BE2C (cell line): ENCODE measurements around the gene NCKAP5L.

Experiments used
- DNase-seq: peaks from one replicate; pipeline ENCODE4 v3.0.0-alpha.2; 2020
- H3K27me3 ChIP-seq: fragments of 250-450 bp; sonication (Bioruptor Pico); 2 replicates; pipeline ENCODE4 v1.5.1; 2020; ENCODE audit warnings: mild to moderate bottlenecking
- H3K36me3 ChIP-seq: fragments of 250-450 bp; sonication (Bioruptor Pico); 2 replicates; pipeline ENCODE4 v1.5.1; 2020; ENCODE audit warnings: mild to moderate bottlenecking
- H3K4me1 ChIP-seq: fragments of 250-450 bp; sonication (Bioruptor Pico); 2 replicates; pipeline ENCODE4 v1.5.1; 2020
- H3K4me3 ChIP-seq: 2 replicates; pipeline ENCODE4 v1.5.1; 2011; ENCODE audit warnings: low read depth, low read length
- H3K9me3 ChIP-seq: fragments of 250-450 bp; sonication (Bioruptor Pico); 2 replicates; pipeline ENCODE4 v1.5.1; 2020
- TF ChIP-seq, protein P1 (sequence below): IDR thresholded peaks from 2 replicates; pipeline ENCODE4 v1.5.1; 2012; ENCODE audit warnings: mild to moderate bottlenecking, low read depth, low read length

The NCKAP5L gene

DNA sequence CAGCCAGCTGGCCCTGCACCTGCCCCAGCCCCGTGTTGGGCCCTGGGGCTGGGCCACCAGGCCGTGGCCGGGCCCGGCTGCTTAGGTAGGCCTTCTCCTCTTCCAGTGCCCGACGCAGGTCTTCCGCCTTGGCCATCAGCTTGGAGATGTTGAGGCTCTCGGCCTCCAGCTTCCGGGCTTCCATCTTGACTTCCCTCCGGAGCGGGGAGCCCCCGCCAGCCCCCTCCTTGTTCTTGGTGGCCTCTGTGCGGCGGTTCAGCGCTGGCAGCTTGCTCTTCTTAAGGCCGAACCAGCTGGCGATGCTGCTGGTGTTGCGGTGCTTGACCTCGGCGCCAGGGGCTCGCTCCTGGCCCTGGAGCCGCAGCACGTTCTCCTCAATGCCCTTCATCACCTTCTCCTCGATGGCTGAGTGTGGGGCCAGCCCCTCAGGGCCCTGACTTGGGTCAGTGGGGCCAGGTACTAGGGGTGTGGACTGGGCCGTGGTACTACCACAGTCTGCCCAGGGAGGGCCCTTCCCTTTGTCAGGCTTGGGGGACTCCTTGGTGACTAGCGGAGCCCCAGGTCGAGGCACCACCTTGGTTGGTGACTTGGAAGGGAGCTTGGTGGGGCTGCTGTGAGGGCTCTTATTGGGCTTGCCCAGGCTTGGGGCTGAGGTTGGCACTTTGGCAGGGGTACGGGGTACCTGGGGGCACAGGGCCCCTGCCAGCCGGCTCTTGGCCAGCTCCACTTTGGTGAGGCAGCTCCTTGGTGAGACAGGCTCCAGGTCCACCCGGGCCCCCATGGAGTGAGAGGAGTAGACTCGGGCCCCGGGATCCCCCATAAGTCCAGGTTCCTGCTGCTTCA, 33.2 kb downstream of the NCKAP5L start:
- H3K4me3 ChIP-seq = no peak overlapping the region
- H3K36me3 ChIP-seq = peaks cover 10% of the 10 kb centered on the region
- H3K27me3 ChIP-seq = no peaks in the 10 kb centered on the region
- DNase-seq = no peak
- TF ChIP-seq, protein P1, sequence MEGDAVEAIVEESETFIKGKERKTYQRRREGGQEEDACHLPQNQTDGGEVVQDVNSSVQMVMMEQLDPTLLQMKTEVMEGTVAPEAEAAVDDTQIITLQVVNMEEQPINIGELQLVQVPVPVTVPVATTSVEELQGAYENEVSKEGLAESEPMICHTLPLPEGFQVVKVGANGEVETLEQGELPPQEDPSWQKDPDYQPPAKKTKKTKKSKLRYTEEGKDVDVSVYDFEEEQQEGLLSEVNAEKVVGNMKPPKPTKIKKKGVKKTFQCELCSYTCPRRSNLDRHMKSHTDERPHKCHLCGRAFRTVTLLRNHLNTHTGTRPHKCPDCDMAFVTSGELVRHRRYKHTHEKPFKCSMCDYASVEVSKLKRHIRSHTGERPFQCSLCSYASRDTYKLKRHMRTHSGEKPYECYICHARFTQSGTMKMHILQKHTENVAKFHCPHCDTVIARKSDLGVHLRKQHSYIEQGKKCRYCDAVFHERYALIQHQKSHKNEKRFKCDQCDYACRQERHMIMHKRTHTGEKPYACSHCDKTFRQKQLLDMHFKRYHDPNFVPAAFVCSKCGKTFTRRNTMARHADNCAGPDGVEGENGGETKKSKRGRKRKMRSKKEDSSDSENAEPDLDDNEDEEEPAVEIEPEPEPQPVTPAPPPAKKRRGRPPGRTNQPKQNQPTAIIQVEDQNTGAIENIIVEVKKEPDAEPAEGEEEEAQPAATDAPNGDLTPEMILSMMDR = no peak
- H3K4me1 ChIP-seq = no peaks in the 10 kb centered on the region
- no peaks in the 10 kb centered on the region for H3K9me3 ChIP-seq

DNA sequence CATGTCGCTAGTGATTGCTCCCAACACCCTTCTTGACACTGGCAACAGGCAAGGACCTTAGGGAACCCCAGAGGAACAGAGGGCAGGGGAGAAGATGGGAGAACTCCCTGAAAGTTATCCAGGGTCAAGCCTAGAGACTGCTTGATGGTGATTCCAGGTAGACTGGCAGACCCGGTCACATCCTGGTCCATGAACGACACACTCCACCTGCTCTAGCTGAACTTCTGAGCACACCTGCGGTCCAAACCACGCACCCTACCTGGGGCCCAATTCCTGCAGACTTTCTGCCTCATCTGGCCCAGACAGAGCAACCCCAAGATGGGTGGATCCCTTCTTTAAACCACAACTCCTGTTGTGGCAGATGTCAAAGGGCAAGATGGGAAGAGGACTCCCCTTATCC, 34.2 kb downstream of the NCKAP5L start:
- no peaks in the 10 kb centered on the region for H3K27me3 ChIP-seq
- peaks cover 10% of the 10 kb centered on the region for H3K36me3 ChIP-seq
- TF ChIP-seq, protein P1 = no peak
- H3K9me3 ChIP-seq = no peaks in the 10 kb centered on the region
- no peak for DNase-seq
- no peaks in the 10 kb centered on the region for H3K4me1 ChIP-seq
- H3K4me3 ChIP-seq = no peak overlapping the region

DNA sequence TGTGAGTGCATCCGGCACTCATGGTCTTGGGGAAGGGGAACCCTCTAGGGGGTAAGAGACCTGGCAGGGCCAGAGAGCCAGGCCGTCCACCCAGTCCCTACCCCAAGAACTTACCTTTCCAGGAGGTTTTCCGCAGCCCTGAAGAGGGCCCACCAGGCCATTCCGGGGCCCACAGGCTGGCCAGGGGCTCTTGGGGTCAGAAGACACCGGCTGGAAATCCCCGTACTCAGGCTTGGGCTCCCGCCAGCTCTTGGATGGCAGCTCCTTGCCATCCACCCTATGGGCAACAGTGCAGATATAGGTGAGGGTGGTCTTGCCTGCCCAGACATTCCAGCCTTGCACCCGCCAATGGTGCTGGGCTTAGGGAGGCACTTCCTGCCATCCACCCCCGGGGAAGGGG, 34.6 kb downstream of the NCKAP5L start:
- Histone ChIP-seq H3K27me3 (no peaks in the 10 kb centered on the region), H3K9me3 (no peaks in the 10 kb centered on the region)
- TF ChIP-seq, protein P1 = no peak

DNA sequence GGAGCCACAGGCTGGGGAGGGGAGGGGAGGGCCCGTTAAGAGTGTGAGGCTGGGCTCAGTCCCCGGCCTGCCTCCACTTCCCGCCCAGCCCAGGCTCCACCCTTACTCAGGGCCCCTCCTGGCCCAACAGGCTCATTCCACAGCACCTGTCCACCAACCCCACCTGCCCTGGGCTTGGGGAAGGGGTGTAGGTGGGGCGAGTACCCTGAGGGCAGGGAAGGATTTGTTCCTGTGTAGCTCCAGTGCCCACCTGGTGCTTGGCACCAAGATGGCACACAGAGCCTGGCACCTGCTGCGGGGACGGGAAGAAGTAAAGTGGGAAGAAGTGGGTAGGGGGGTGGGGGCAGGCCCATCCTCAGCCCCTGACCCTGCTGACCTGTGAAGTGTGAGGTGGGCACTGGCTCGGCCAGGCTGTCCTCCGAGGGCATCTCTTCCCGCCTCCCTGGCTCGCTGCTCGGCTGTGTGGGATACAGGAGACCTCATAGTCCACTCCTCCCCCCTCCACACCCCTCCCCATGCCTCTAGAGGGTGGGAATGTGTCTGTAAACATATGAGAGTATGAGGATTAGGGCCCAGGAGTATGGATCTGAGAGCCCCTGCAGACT, 35.1 kb downstream of the NCKAP5L start:
- H3K36me3 ChIP-seq = peaks cover 10% of the 10 kb centered on the region
- H3K4me3 ChIP-seq = no peak overlapping the region
- H3K9me3 ChIP-seq = no peaks in the 10 kb centered on the region
- TF ChIP-seq, protein P1 = no peak
- H3K4me1 ChIP-seq = no peaks in the 10 kb centered on the region
- no peaks in the 10 kb centered on the region for H3K27me3 ChIP-seq
- DNase-seq = no peak

More for the DNA sequence above, 34.6 kb downstream of the NCKAP5L start:
- Histone ChIP-seq H3K36me3 (peaks cover 10% of the 10 kb centered on the region), H3K4me1 (no peaks in the 10 kb centered on the region), H3K4me3 (no peak overlapping the region)
- no peak for DNase-seq

DNA sequence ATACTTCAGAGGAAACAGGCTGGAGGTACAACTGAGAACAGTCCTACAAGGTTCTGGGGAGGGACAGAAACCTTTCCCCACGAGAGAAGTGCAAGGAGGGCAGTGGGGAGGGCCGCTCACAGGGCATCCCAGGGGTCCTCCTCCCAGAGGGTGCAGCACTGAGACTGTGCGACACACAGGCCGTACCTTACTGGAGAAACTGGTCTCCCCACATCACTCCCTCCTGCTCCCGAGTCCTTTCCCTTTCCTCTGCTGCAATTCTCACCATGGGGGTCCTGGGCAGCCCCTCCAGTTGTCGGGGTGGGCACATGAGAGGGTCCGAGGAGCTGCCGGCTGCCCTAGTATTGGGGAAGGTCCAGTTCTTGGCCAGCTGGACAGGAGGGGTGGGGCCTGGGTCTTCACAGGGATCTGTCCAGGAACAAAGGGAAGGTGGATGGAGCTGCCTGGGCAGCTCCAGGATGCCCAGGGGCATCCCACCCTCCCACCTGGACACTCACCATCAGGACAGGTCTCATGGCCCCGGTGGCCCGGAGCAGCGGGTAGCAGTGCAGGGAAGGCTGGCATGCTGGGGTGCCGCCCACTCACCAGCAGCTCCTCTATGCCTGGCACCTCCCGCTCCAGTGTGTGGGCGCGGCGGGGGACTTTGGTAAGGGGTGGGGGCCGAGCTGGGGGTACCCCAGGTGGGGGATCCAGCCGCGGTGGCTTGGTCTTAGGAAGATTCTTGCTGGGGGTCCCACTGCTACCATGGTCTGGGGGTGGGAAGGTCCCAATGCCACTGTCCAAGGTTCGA, 35.8 kb downstream of the NCKAP5L start:
- Histone ChIP-seq H3K36me3 (peaks cover 4% of the 10 kb centered on the region; the same call in 1 of the 2 replicates), H3K4me3 (no peak overlapping the region), H3K27me3 (no peaks in the 10 kb centered on the region), H3K4me1 (no peaks in the 10 kb centered on the region), H3K9me3 (no peaks in the 10 kb centered on the region)
- TF ChIP-seq, protein P1 = no peak
- DNase-seq = no peak
